Caco-2 (cell line): ENCODE data around the gene ADCY9. TPM values are rescaled to one million over a fixed set of nuclear protein-coding genes. Genes with fewer than 3 reads are reported as not detected.

ENCODE experiments used
- BruUV-seq: library from RNA; stranded (reverse); fragments of 400-500 nt; replicated peaks from 2 replicates; lab custom pipeline; 2021; lab: Mats Ljungman, UMichigan
- CTCF ChIA-PET: fragments of 300-600 bp; sonication (Branson Sonifier 250); formaldehyde crosslinking; loops from one replicate; lab custom pipeline; 2022; ENCODE audit warnings: antibody characterized with exemption; lab: Charles Lee
- POLR2A ChIA-PET: fragments of 300-600 bp; sonication (Branson Sonifier 250); formaldehyde crosslinking; loops from one replicate; lab custom pipeline; 2022; ENCODE audit warnings: antibody characterized with exemption; lab: Charles Lee
- DNase-seq, 2 experiments: peaks; one replicate each; pipeline versions ENCODE4 v3.0.0 to v3.0.0-alpha.2; 2020 to 2022
- H3K27me3 ChIP-seq: replicated peaks from 2 replicates; pipeline ENCODE4 v1.6.0; 2011; ENCODE audit warnings: low read length; ENCODE audit not compliant: control insufficient read depth, insufficient read depth
- H3K36me3 ChIP-seq: 2 replicates; pipeline ENCODE4 v1.5.1; 2011; ENCODE audit warnings: low read length; ENCODE audit not compliant: control insufficient read depth, insufficient read depth
- H3K4me1 ChIP-seq: fragments of 250-450 bp; sonication (Bioruptor Pico); 2 replicates; pipeline ENCODE4 v1.5.1; 2020; ENCODE audit warnings: mild to moderate bottlenecking
- H3K4me3 ChIP-seq: 2 replicates; pipeline ENCODE4 v1.5.1; 2011; ENCODE audit warnings: low read depth, mild to moderate bottlenecking, control low read depth, low read length
- H3K9me3 ChIP-seq: fragments of 250-450 bp; sonication (Bioruptor Pico); 2 replicates; pipeline ENCODE4 v1.5.1; 2020; ENCODE audit warnings: mild to moderate bottlenecking, moderate library complexity
- H3K27ac Mint-ChIP-seq: one replicate; pipeline ENCODE4 v1.8.0; 2022; ENCODE audit warnings: mixed read lengths; ENCODE audit not compliant: unreplicated experiment
- H3K27me3 Mint-ChIP-seq: one replicate; pipeline ENCODE4 v1.8.0; 2022; ENCODE audit warnings: mixed read lengths; ENCODE audit not compliant: insufficient read depth, unreplicated experiment
- H3K36me3 Mint-ChIP-seq: one replicate; pipeline ENCODE4 v1.8.0; 2022; ENCODE audit warnings: mild to moderate bottlenecking, mixed read lengths; ENCODE audit not compliant: insufficient read depth, unreplicated experiment
- H3K4me1 Mint-ChIP-seq: one replicate; pipeline ENCODE4 v1.8.0; 2022; ENCODE audit warnings: low read depth, mixed read lengths; ENCODE audit not compliant: unreplicated experiment
- H3K4me3 Mint-ChIP-seq: one replicate; pipeline ENCODE4 v1.8.0; 2022; ENCODE audit warnings: mild to moderate bottlenecking, moderate library complexity, mixed read lengths; ENCODE audit not compliant: unreplicated experiment
- H3K9me3 Mint-ChIP-seq: one replicate; pipeline ENCODE4 v1.8.0; 2022; ENCODE audit warnings: mixed read lengths; ENCODE audit not compliant: unreplicated experiment
- CTCF ChIP-seq, 2 experiments: fragments of 200-600 bp in 1 of 2; IDR thresholded peaks; 1 replicate in 1 of 2; 2 replicates in 1 of 2; pipeline versions ENCODE4 v1.5.1 to v1.8.0; 2011 to 2022; ENCODE audit warnings: antibody characterized with exemption in 1 of 2, control low read depth in 1 of 2, inconsistent platforms in 1 of 2, low read depth in 1 of 2, low read length in 1 of 2, mild to moderate bottlenecking in 1 of 2, moderate library complexity in 1 of 2; ENCODE audit not compliant: insufficient read depth in 1 of 2, severe bottlenecking in 1 of 2, unreplicated experiment in 1 of 2
- intact Hi-C: fragments of 100-400 bp; cut with micrococcal nuclease; formaldehyde crosslinking; loops from one replicate; pipeline ENCODE4 v1.10.0; 2022; ENCODE audit not compliant: unreplicated experiment
- total RNA-seq: library from RNA; stranded (reverse); gene quantifications from 2 replicates; pipeline ENCODE4 v1.2.3, GENCODE V29; 2022

ADCY9 gene
- total RNA-seq, 1 experiment from 2014 or later, result 11.5 TPM

DNA sequence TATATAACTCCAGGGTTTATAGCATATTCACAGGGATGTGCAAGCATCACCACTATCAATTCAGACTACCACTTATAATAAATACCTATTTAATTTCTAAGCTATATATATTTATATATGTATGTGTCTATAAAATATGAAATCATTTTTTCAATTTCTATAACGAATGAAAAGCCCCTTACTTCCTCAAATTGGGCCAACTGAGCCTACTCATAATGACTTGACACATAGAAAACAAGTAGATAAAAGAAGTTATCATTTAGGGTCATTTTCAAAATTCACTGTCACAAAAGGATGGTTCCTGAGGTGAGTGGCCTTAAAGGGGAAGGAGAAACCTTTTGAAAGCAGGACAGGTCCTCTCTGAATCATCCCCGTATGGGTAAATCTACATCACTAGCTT lies 114.1 kb downstream of the ADCY9 start:
- Mint-ChIP-seq H3K36me3 (no peaks in the 10 kb centered on the region), H3K9me3 (no peaks in the 10 kb centered on the region), H3K4me3 (no peak overlapping the region), H3K27me3 (no peaks in the 10 kb centered on the region), H3K27ac (no peak overlapping the region), H3K4me1 (peaks cover 7% of the 10 kb centered on the region)
- ChIA-PET POLR2A (no interaction called here), CTCF (no interaction called here)
- no peaks in the 10 kb centered on the region for H3K36me3 ChIP-seq
- BruUV-seq, result no TSS peak
- TF ChIP-seq CTCF (IDR thresholded peaks at IDR 0.05; ENCODE audit: insufficient read depth in 1 of 2, low read depth in 1 of 2, low read length in 1 of 2, severe bottlenecking in 1 of 2, unreplicated experiment in 1 of 2), result no peak
- intact Hi-C loops, result no loop called here
- H3K4me3 ChIP-seq, result no peak overlapping the region
- no peaks in the 10 kb centered on the region for H3K9me3 ChIP-seq
- no peaks in the 10 kb centered on the region for H3K27me3 ChIP-seq
- peaks cover 5% of the 10 kb centered on the region for H3K4me1 ChIP-seq
- DNase-seq, result no peak

GRCh38 chr16:3999479-4000325 lies 116.5 kb downstream of the ADCY9 start:
- H3K4me3 ChIP-seq, result no peak overlapping the region
- CTCF ChIA-PET, result no interaction called here
- H3K9me3 ChIP-seq, result no peaks in the 10 kb centered on the region
- TF ChIP-seq CTCF (IDR thresholded peaks at IDR 0.05; ENCODE audit: insufficient read depth in 1 of 2, low read depth in 1 of 2, low read length in 1 of 2, severe bottlenecking in 1 of 2, unreplicated experiment in 1 of 2), result no peak
- intact Hi-C loops, result no loop called here
- no peaks in the 10 kb centered on the region for H3K9me3 Mint-ChIP-seq
- peaks cover 5% of the 10 kb centered on the region; the same call in 1 of the 2 replicates for H3K4me1 ChIP-seq
- no peaks in the 10 kb centered on the region for H3K27me3 ChIP-seq
- H3K4me1 Mint-ChIP-seq, result peaks cover 5% of the 10 kb centered on the region
- no peaks in the 10 kb centered on the region for H3K27me3 Mint-ChIP-seq
- DNase-seq, result no peak
- no peaks in the 10 kb centered on the region for H3K36me3 ChIP-seq
- H3K27ac Mint-ChIP-seq, result no peak overlapping the region
- H3K4me3 Mint-ChIP-seq, result no peak overlapping the region
- H3K36me3 Mint-ChIP-seq, result no peaks in the 10 kb centered on the region
- POLR2A ChIA-PET, result no interaction called here
- BruUV-seq, result no TSS peak

GRCh38 chr16:3998793-3999478 lies 117.3 kb downstream of the ADCY9 start:
- DNase-seq, result no peak
- no peak overlapping the region for H3K27ac Mint-ChIP-seq
- no peaks in the 10 kb centered on the region for H3K27me3 Mint-ChIP-seq
- H3K9me3 Mint-ChIP-seq, result no peaks in the 10 kb centered on the region
- H3K36me3 ChIP-seq, result no peaks in the 10 kb centered on the region
- no peaks in the 10 kb centered on the region for H3K4me1 Mint-ChIP-seq
- no peak for TF ChIP-seq CTCF (IDR thresholded peaks at IDR 0.05; ENCODE audit: insufficient read depth in 1 of 2, low read depth in 1 of 2, low read length in 1 of 2, severe bottlenecking in 1 of 2, unreplicated experiment in 1 of 2)
- no peaks in the 10 kb centered on the region for H3K9me3 ChIP-seq
- intact Hi-C loops, result no loop called here
- H3K4me3 Mint-ChIP-seq, result no peak overlapping the region
- no peaks in the 10 kb centered on the region for H3K27me3 ChIP-seq
- H3K4me3 ChIP-seq, result no peak overlapping the region
- ChIA-PET POLR2A (no interaction called here), CTCF (no interaction called here)
- H3K4me1 ChIP-seq, result no peaks in the 10 kb centered on the region
- no peaks in the 10 kb centered on the region for H3K36me3 Mint-ChIP-seq
- no TSS peak for BruUV-seq
